NCI-H1694 (cell line): ENCODE results near the gene AKR1C3.
"Not testable (repeated sequence)": the region's sequence is repeated elsewhere in the genome, so short reads cannot be mapped to it uniquely, and the experiment has no call there.

ENCODE experiments used
- DNase-seq: peaks from one replicate; lab custom pipeline; 2025; lab: John Stamatoyannopoulos, UW

The AKR1C3 gene

GRCh38 chr10:5136468-5137087, 42.4 kb downstream of the AKR1C3 start:
- DNase-seq = no peak

- not testable (repeated sequence) for DNase-seq
Measured at GRCh38 chr10:5137699-5138098, 43.5 kb downstream of the AKR1C3 start.

DNA sequence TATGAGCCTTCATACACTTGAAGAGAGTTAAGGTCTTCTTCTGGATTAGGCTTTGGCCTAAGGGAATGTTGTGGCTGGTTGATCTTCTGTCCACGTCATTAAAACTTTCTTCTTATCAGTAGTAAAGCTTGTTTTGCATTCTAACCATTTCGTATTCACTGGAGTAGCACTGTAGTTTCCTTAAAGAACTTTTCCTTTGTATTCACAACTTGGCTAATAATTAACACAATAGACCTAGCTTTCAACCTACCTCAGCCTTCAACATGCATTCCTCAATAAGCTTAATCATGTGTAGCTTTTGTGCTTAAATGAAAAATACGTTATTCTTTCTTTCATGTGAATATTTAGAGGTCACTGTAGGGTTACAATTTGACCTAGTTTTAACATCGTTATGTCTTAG, 48.0 kb downstream of the AKR1C3 start:
- no peak for DNase-seq

- DNase-seq = no peak
Measured at GRCh38 chr10:5143137-5143536, 48.9 kb downstream of the AKR1C3 start.

- DNase-seq = no peak
Measured at GRCh38 chr10:5146920-5147254, 52.7 kb downstream of the AKR1C3 start.

- no peak for DNase-seq
Measured at GRCh38 chr10:5147255-5147980, 53.2 kb downstream of the AKR1C3 start.

- DNase-seq = no peak
Measured at GRCh38 chr10:5147981-5148677, 53.9 kb downstream of the AKR1C3 start.

DNA sequence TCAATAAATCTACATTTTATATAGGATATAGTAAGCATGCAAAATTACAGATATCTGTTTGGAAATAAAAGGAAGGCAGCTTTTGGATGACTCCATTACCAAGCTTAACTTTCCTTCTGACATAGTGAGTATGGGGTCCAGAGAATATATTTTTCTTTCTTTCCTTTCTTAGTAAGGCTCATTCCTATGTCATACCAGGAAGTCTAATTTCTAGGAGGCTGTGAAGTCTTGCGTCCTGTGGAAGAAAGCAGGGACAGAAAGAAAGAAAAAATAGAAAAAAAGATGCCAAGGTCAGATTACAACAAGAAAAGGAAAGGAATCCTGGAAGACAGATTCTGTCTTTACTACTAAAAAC, 54.4 kb downstream of the AKR1C3 start:
- no peak for DNase-seq

DNA sequence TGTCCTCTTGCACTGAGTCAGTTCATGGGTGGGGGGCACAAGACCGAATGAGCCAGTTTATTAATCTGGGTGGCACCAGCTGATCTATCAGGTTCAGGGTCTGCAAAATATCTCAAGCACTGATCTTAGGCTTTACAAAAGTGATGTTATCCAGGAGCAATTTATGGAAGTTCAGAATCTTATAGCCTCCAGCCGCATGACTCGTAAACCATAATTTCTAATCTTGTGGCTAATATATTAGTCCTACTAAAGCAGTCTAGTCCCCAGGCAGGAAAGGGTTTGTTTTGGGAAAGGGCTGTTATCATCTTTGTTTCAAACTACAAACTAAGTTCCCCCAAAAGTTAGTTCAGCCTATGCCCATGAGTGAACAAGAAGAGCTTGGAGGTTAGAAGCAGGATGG, 56.9 kb downstream of the AKR1C3 start:
- DNase-seq = no peak

GRCh38 chr10:5155951-5156350, 61.7 kb downstream of the AKR1C3 start:
- no peak for DNase-seq
